OCI-LY7 (cell line): ENCODE measurements around the gene CNPY1.

ENCODE experiments used
- CTCF ChIP-seq: fragments of 200-600 bp; sonication (generic); conservative IDR thresholded peaks from 2 replicates; pipeline ENCODE4 v1.5.1; 2014; ENCODE audit warnings: mild to moderate bottlenecking, antibody characterized with exemption, low read length, moderate library complexity, mixed read lengths
- EZH2phosphoT487 ChIP-seq: fragments of 200-600 bp; sonication (generic); IDR thresholded peaks from 2 replicates; pipeline ENCODE4 v1.6.1; 2018; ENCODE audit warnings: low read depth, borderline replicate concordance, mild to moderate bottlenecking, mixed run types, antibody characterized with exemption, low read length, moderate library complexity, mixed read lengths

GRCh38 chr7:155509725-155510551 lies 36.4 kb downstream of the CNPY1 start:
- TF ChIP-seq CTCF, result no peak
- no peak for TF ChIP-seq EZH2phosphoT487
